Neural progenitor cell (in vitro differentiated cells): Measurements from ENCODE around the gene CNIH2. TPM values are rescaled to one million over a fixed set of nuclear protein-coding genes. Genes with fewer than 3 reads are reported as not detected.

ENCODE experiments used
- DNase-seq: peaks from one replicate; pipeline ENCODE4 v3.0.0-alpha.2; 2016; ENCODE audit warnings: low spot score
- H2AFZ ChIP-seq: fragments of 200-600 bp; sonication (generic); replicated peaks from 2 replicates; pipeline ENCODE4 v1.6.1; 2016; ENCODE audit warnings: antibody characterized with exemption
- H3F3A ChIP-seq: fragments of 200-600 bp; sonication (generic); 2 replicates; pipeline ENCODE4 v1.6.1; 2016; ENCODE audit warnings: antibody characterized with exemption, low read depth
- H3K27ac ChIP-seq: fragments of 200-600 bp; sonication (generic); 2 replicates; pipeline ENCODE4 v1.5.1; 2016; ENCODE audit warnings: mild to moderate bottlenecking
- H3K27me3 ChIP-seq: fragments of 200-600 bp; sonication (generic); 2 replicates; pipeline ENCODE4 v1.6.1; 2016; ENCODE audit warnings: mild to moderate bottlenecking, moderate library complexity
- H3K36me3 ChIP-seq: fragments of 200-600 bp; sonication (generic); 2 replicates; pipeline ENCODE4 v1.5.1; 2016
- H3K4me1 ChIP-seq: fragments of 200-600 bp; sonication (generic); 2 replicates; pipeline ENCODE4 v1.6.1; 2016; ENCODE audit warnings: mixed run types
- H3K4me2 ChIP-seq: fragments of 200-600 bp; sonication (generic); 2 replicates; pipeline ENCODE4 v1.6.1; 2016
- H3K4me3 ChIP-seq: fragments of 200-600 bp; sonication (generic); 2 replicates; pipeline ENCODE4 v1.5.1; 2016
- H3K79me2 ChIP-seq: fragments of 200-600 bp; sonication (generic); 2 replicates; pipeline ENCODE4 v1.6.1; 2016; ENCODE audit warnings: low read depth
- H3K9ac ChIP-seq: fragments of 200-600 bp; sonication (generic); 2 replicates; pipeline ENCODE4 v1.6.1; 2016
- H3K9me3 ChIP-seq: fragments of 200-600 bp; sonication (generic); 2 replicates; pipeline ENCODE4 v1.5.1; 2016; ENCODE audit warnings: low read depth
- H4K20me1 ChIP-seq: fragments of 200-600 bp; sonication (generic); 2 replicates; pipeline ENCODE4 v1.6.1; 2016; ENCODE audit warnings: low read depth
- H3K27ac Mint-ChIP-seq: 3 replicates; pipeline ENCODE4 v1.8.0; 2021; ENCODE audit warnings: mixed read lengths
- H3K27me3 Mint-ChIP-seq: 2 replicates; pipeline ENCODE4 v1.8.0; 2022; ENCODE audit warnings: low read depth, mild to moderate bottlenecking, inconsistent platforms, moderate library complexity, mixed read lengths; ENCODE audit not compliant: insufficient read depth
- H3K36me3 Mint-ChIP-seq: 3 replicates; pipeline ENCODE4 v1.8.0; 2021; ENCODE audit warnings: mixed read lengths
- H3K4me1 Mint-ChIP-seq: 3 replicates; pipeline ENCODE4 v1.8.0; 2021; ENCODE audit warnings: mixed read lengths
- H3K4me3 Mint-ChIP-seq: 3 replicates; pipeline ENCODE4 v1.8.0; 2021; ENCODE audit warnings: mild to moderate bottlenecking, moderate library complexity, mixed read lengths
- H3K9me3 Mint-ChIP-seq: 3 replicates; pipeline ENCODE4 v1.8.0; 2020; ENCODE audit warnings: mixed read lengths
- CTCF ChIP-seq: fragments of 200-600 bp; sonication (generic); IDR thresholded peaks from 2 replicates; pipeline ENCODE4 v1.5.1; 2017; ENCODE audit warnings: antibody characterized with exemption, mild to moderate bottlenecking
- EZH2 ChIP-seq: fragments of 200-600 bp; sonication (generic); IDR thresholded peaks from 2 replicates; pipeline ENCODE4 v1.6.1; 2017; ENCODE audit warnings: antibody characterized with exemption, mild to moderate bottlenecking, moderate library complexity
- EZH2phosphoT487 ChIP-seq: fragments of 200-600 bp; sonication (generic); IDR thresholded peaks from 2 replicates; pipeline ENCODE4 v1.6.1; 2017; ENCODE audit warnings: antibody characterized with exemption
- total RNA-seq: library from RNA; depleted of rRNA; stranded (reverse); fragments of >200 nt; gene quantifications from 2 replicates; pipeline ENCODE4 v1.2.3, GENCODE V29; 2015; ENCODE audit warnings: low replicate concordance

Gene CNIH2
- total RNA-seq, 1 donor from 2014 or later: 5.7 TPM

DNA sequence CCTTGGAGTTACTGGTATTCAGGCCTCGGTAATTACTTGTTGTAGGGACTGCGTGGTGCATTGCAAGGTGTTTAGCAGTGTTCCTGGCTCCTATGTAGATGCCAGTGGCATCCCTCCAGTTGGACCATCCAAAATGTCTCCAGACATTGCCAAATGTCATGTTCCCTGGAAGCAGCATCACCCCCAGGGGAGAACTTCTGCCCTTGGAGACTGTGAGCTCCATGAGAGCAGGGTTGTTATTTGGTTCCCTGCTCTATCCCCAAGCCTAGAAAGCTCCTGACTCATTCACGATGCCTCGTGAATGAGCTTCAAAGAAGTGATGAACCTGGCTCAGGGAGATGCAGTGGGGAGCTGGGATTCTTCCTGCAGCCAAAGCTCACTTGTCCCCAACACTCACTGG, 43.6 kb downstream of the CNIH2 start:
- Mint-ChIP-seq H3K27me3 (peaks cover 21% of the 10 kb centered on the region), H3K4me3 (no peak overlapping the region), H3K9me3 (peaks cover 12% of the 10 kb centered on the region), H3K27ac (no peak overlapping the region), H3K4me1 (peaks cover 58% of the 10 kb centered on the region), H3K36me3 (no peaks in the 10 kb centered on the region)
- no peak overlapping the region for H3K4me3 ChIP-seq
- H4K20me1 ChIP-seq: no peaks in the 10 kb centered on the region
- peaks cover under 1% of the 10 kb centered on the region for H3K27me3 ChIP-seq
- no peak overlapping the region for H3K27ac ChIP-seq
- no peak for DNase-seq
- H2AFZ ChIP-seq: no peak overlapping the region
- H3K79me2 ChIP-seq: no peaks in the 10 kb centered on the region
- H3K4me2 ChIP-seq: no peak overlapping the region
- H3K9me3 ChIP-seq: no peaks in the 10 kb centered on the region
- TF ChIP-seq CTCF (no peak), EZH2phosphoT487 (no peak), EZH2 (no peak)
- H3F3A ChIP-seq: no peaks in the 10 kb centered on the region
- no peak overlapping the region for H3K9ac ChIP-seq
- peaks cover 26% of the 10 kb centered on the region for H3K4me1 ChIP-seq
- no peaks in the 10 kb centered on the region for H3K36me3 ChIP-seq

GRCh38 chr11:66322732-66323427, 44.9 kb downstream of the CNIH2 start:
- Histone ChIP-seq H3K9ac (no peak overlapping the region), H3K9me3 (no peaks in the 10 kb centered on the region), H2AFZ (no peak overlapping the region), H3K79me2 (no peaks in the 10 kb centered on the region), H3F3A (no peaks in the 10 kb centered on the region), H3K36me3 (no peaks in the 10 kb centered on the region), H3K27me3 (no peaks in the 10 kb centered on the region), H4K20me1 (no peaks in the 10 kb centered on the region), H3K4me2 (no peak overlapping the region), H3K4me1 (peaks cover 13% of the 10 kb centered on the region), H3K27ac (no peak overlapping the region), H3K4me3 (no peak overlapping the region)
- peaks cover 12% of the 10 kb centered on the region for H3K9me3 Mint-ChIP-seq
- peaks cover 59% of the 10 kb centered on the region for H3K4me1 Mint-ChIP-seq
- TF ChIP-seq CTCF (no peak), EZH2phosphoT487 (no peak), EZH2 (no peak)
- DNase-seq: no peak
- H3K36me3 Mint-ChIP-seq: no peaks in the 10 kb centered on the region
- H3K27ac Mint-ChIP-seq: peak overlapping the region; percentile 46
- peak overlapping the region; percentile 26 for H3K4me3 Mint-ChIP-seq
- H3K27me3 Mint-ChIP-seq: peaks cover 27% of the 10 kb centered on the region

DNA sequence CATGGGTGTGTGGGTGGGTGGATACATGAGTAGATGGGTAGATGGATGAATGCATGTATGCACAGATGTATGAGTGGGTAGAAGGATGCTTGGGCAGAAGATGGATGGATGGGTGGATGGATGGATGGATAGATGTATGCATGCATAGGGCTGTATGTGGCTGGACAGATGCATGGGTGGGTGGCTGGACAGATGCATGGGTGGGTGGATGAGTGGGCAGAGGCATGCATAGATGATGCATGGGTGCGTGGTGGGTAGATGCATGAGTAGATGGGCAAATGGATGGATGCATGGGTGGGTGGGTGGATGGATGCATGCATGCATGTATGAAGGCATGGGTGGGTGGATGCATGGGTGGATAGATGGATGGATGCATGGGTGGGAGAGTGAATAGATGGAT, 45.7 kb downstream of the CNIH2 start:
- Histone ChIP-seq H3K27me3 (peaks cover 3% of the 10 kb centered on the region), H3K4me2 (no peak overlapping the region), H3K4me1 (peaks cover 10% of the 10 kb centered on the region), H3K9ac (no peak overlapping the region), H3K4me3 (no peak overlapping the region), H2AFZ (no peak overlapping the region), H3F3A (no peaks in the 10 kb centered on the region), H3K9me3 (no peaks in the 10 kb centered on the region), H3K36me3 (no peaks in the 10 kb centered on the region), H3K79me2 (no peaks in the 10 kb centered on the region), H4K20me1 (no peaks in the 10 kb centered on the region), H3K27ac (no peak overlapping the region)
- Mint-ChIP-seq H3K27ac (no peak overlapping the region), H3K36me3 (no peaks in the 10 kb centered on the region), H3K27me3 (peaks cover 27% of the 10 kb centered on the region), H3K9me3 (peaks cover 11% of the 10 kb centered on the region), H3K4me1 (peaks cover 59% of the 10 kb centered on the region), H3K4me3 (no peak overlapping the region)
- TF ChIP-seq CTCF: no peak
- TF ChIP-seq EZH2phosphoT487: no peak
- TF ChIP-seq EZH2: no peak
- DNase-seq: no peak
